KBM-7 (cell line): ENCODE results near the gene RDM1.
A peak's percentile ranks its signal among the peaks of the same experiment; 100 is the strongest.
"Not testable (repeated sequence)": the region's sequence is repeated elsewhere in the genome, so short reads cannot be mapped to it uniquely, and the experiment has no call there.

Experiments
- DNase-seq: peaks from one replicate; pipeline ENCODE4 v3.0.0-alpha.2; 2015
- in situ Hi-C: fragments of 300-500 bp; cut with MboI; formaldehyde crosslinking; loops from 2 replicates; pipeline ENCODE4 v1.14.3; 2020; ENCODE audit warnings: low sequenced_read_pairs, low pct_unique_long_range_greater_than_20kb, mixed read lengths

RDM1 gene

GRCh38 chr17:35906191-35906925 is 24.2 kb downstream of the RDM1 start:
- DNase-seq, result no peak
- in situ Hi-C loops, result no loop called here

GRCh38 chr17:35903451-35903850 is 27.1 kb downstream of the RDM1 start:
- no peak for DNase-seq
- in situ Hi-C loops, result no loop called here

GRCh38 chr17:35901631-35902175 is 28.9 kb downstream of the RDM1 start:
- in situ Hi-C loops, result no loop called here
- no peak for DNase-seq

GRCh38 chr17:35900708-35901480 is 29.7 kb downstream of the RDM1 start:
- no peak for DNase-seq
- in situ Hi-C loops, result no loop called here

GRCh38 chr17:35900280-35900679 is 30.3 kb downstream of the RDM1 start:
- in situ Hi-C loops, result no loop called here
- no peak for DNase-seq

GRCh38 chr17:35898283-35899070 is 32.1 kb downstream of the RDM1 start:
- peak; percentile 33 for DNase-seq
- in situ Hi-C loops, result no loop called here

GRCh38 chr17:35897772-35898171 is 32.8 kb downstream of the RDM1 start:
- DNase-seq, in situ Hi-C loops: not testable (repeated sequence)

- peak; percentile 85 for DNase-seq
- in situ Hi-C loops, result no loop called here
Observed at GRCh38 chr17:35895636-35896587, 34.7 kb downstream of the RDM1 start.

GRCh38 chr17:35894206-35894605 is 36.4 kb downstream of the RDM1 start:
- DNase-seq, result no peak
- in situ Hi-C loops, result no loop called here

GRCh38 chr17:35893751-35894150 is 36.8 kb downstream of the RDM1 start:
- in situ Hi-C loops, result no loop called here
- DNase-seq, result no peak

- no peak for DNase-seq
- in situ Hi-C loops, result no loop called here
Observed at GRCh38 chr17:35892091-35893035, 38.2 kb downstream of the RDM1 start.

GRCh38 chr17:35891269-35891668 is 39.3 kb downstream of the RDM1 start:
- in situ Hi-C loops, result no loop called here
- no peak for DNase-seq

- in situ Hi-C loops, result no loop called here
Observed at GRCh38 chr17:35890774-35891155, 39.8 kb downstream of the RDM1 start.

GRCh38 chr17:35889818-35890773 is 40.5 kb downstream of the RDM1 start:
- in situ Hi-C loops, result no loop called here
- no peak for DNase-seq

More at GRCh38 chr17:35890774-35891155, 39.8 kb downstream of the RDM1 start:
- DNase-seq, result no peak

- no peak for DNase-seq
- in situ Hi-C loops, result no loop called here
Observed at GRCh38 chr17:35889241-35889640, 41.3 kb downstream of the RDM1 start.
